Osteoblast (primary cell): ENCODE data around the gene FBRSL1. TPM values are rescaled to one million over a fixed set of nuclear protein-coding genes. Genes with fewer than 3 reads are reported as not detected.

ENCODE experiments used
- DNase-seq: peaks from one replicate; pipeline ENCODE4 v3.0.0; 2011; ENCODE audit warnings: low spot score, mixed read lengths; ENCODE audit not compliant: insufficient read length; ENCODE audit errors: missing footprints
- H2AFZ ChIP-seq: 2 replicates; pipeline ENCODE4 v1.6.0; 2011; ENCODE audit warnings: mild to moderate bottlenecking, low read length
- H3K27ac ChIP-seq: 2 replicates; pipeline ENCODE4 v1.5.1; 2011; ENCODE audit warnings: mild to moderate bottlenecking, low read depth, low read length, moderate library complexity
- H3K27me3 ChIP-seq: 2 replicates; pipeline ENCODE4 v1.6.0; 2012; ENCODE audit warnings: mild to moderate bottlenecking, control low read depth, inconsistent platforms, low read length, moderate library complexity; ENCODE audit not compliant: insufficient read depth
- H3K36me3 ChIP-seq: 2 replicates; pipeline ENCODE4 v1.5.1; 2011; ENCODE audit warnings: mild to moderate bottlenecking, low read length, control low read depth, moderate library complexity; ENCODE audit not compliant: insufficient read depth
- H3K4me1 ChIP-seq: 2 replicates; pipeline ENCODE4 v1.5.1; 2011; ENCODE audit warnings: mild to moderate bottlenecking, low read length, control low read depth, moderate library complexity; ENCODE audit not compliant: insufficient read depth
- H3K4me2 ChIP-seq: 2 replicates; pipeline ENCODE4 v1.6.0; 2011; ENCODE audit warnings: mild to moderate bottlenecking, low read length; ENCODE audit not compliant: insufficient read depth
- H3K4me3 ChIP-seq: fragments of 200-600 bp; sonication (generic); 3 replicates; pipeline ENCODE4 v1.5.1; 2012; ENCODE audit warnings: mild to moderate bottlenecking, low read length, inconsistent platforms; ENCODE audit not compliant: insufficient read depth
- H3K79me2 ChIP-seq: 2 replicates; pipeline ENCODE4 v1.6.0; 2012; ENCODE audit warnings: mild to moderate bottlenecking, low read length, control low read depth, inconsistent platforms; ENCODE audit not compliant: insufficient read depth
- H3K9me3 ChIP-seq: 2 replicates; pipeline ENCODE4 v1.5.1; 2011; ENCODE audit warnings: low read depth, low read length, control low read depth
- H4K20me1 ChIP-seq: 2 replicates; pipeline ENCODE4 v1.6.0; 2012; ENCODE audit warnings: mild to moderate bottlenecking, low read length, control low read depth; ENCODE audit not compliant: insufficient read depth
- CTCF ChIP-seq: IDR thresholded peaks from 2 replicates; pipeline ENCODE4 v1.5.1; 2011; ENCODE audit warnings: mild to moderate bottlenecking, low read depth, low read length, moderate library complexity; ENCODE audit errors: extremely low read depth
- total RNA-seq: library from RNA; depleted of rRNA; stranded (reverse); fragments of >200 nt; gene quantifications from 2 replicates; pipeline ENCODE4 v1.2.3, GENCODE V29; 2012

Gene FBRSL1
- total RNA-seq, 1 donor: 12.3 TPM

- no peak for DNase-seq
- Histone ChIP-seq H3K4me2 (no peak overlapping the region), H4K20me1 (no peaks in the 10 kb centered on the region), H2AFZ (no peak overlapping the region), H3K79me2 (no peaks in the 10 kb centered on the region), H3K4me1 (no peaks in the 10 kb centered on the region), H3K9me3 (no peaks in the 10 kb centered on the region), H3K27me3 (no peaks in the 10 kb centered on the region), H3K4me3 (no peak overlapping the region), H3K27ac (no peak overlapping the region), H3K36me3 (no peaks in the 10 kb centered on the region)
- no peak for TF ChIP-seq CTCF
Measured at GRCh38 chr12:132551641-132552031, 61.7 kb downstream of the FBRSL1 start.

- DNase-seq: no peak
- Histone ChIP-seq H4K20me1 (no peaks in the 10 kb centered on the region), H3K4me2 (no peak overlapping the region), H3K9me3 (no peaks in the 10 kb centered on the region), H3K36me3 (no peaks in the 10 kb centered on the region), H3K4me3 (no peak overlapping the region), H3K27ac (no peak overlapping the region), H2AFZ (no peak overlapping the region), H3K79me2 (no peaks in the 10 kb centered on the region), H3K4me1 (no peaks in the 10 kb centered on the region), H3K27me3 (peaks cover 15% of the 10 kb centered on the region)
- TF ChIP-seq CTCF: no peak
Measured at GRCh38 chr12:132554845-132555630, 65.1 kb downstream of the FBRSL1 start.

GRCh38 chr12:132555686-132556085 is 65.7 kb downstream of the FBRSL1 start:
- H3K27ac ChIP-seq: no peak overlapping the region
- no peaks in the 10 kb centered on the region for H3K79me2 ChIP-seq
- H3K4me1 ChIP-seq: no peaks in the 10 kb centered on the region
- H3K9me3 ChIP-seq: no peaks in the 10 kb centered on the region
- H3K27me3 ChIP-seq: peaks cover 15% of the 10 kb centered on the region
- no peak overlapping the region for H3K4me3 ChIP-seq
- H2AFZ ChIP-seq: no peak overlapping the region
- H3K4me2 ChIP-seq: no peak overlapping the region
- H4K20me1 ChIP-seq: no peaks in the 10 kb centered on the region
- TF ChIP-seq CTCF: no peak
- no peak for DNase-seq
- H3K36me3 ChIP-seq: no peaks in the 10 kb centered on the region

GRCh38 chr12:132556216-132556615 is 66.3 kb downstream of the FBRSL1 start:
- H3K4me1 ChIP-seq: no peaks in the 10 kb centered on the region
- no peak overlapping the region for H2AFZ ChIP-seq
- no peaks in the 10 kb centered on the region for H3K79me2 ChIP-seq
- H3K9me3 ChIP-seq: no peaks in the 10 kb centered on the region
- H3K27me3 ChIP-seq: peaks cover 18% of the 10 kb centered on the region
- TF ChIP-seq CTCF: no peak
- no peak overlapping the region for H3K4me2 ChIP-seq
- no peak overlapping the region for H3K27ac ChIP-seq
- no peaks in the 10 kb centered on the region for H3K36me3 ChIP-seq
- DNase-seq: no peak
- H3K4me3 ChIP-seq: no peak overlapping the region
- peaks cover 4% of the 10 kb centered on the region for H4K20me1 ChIP-seq
